ENCODE results near the gene TPST2.

TPST2 gene

GRCh38 chr22:26547426-26547825, 42.5 kb downstream of the TPST2 start:
- no peak overlapping the region for H3K4me3 Mint-ChIP-seq
- peaks cover 2% of the 10 kb centered on the region for H3K36me3 Mint-ChIP-seq (ENCODE audit: low read depth)
- peaks cover 9% of the 10 kb centered on the region for H3K4me1 Mint-ChIP-seq
- H3K27ac Mint-ChIP-seq = no peak overlapping the region
- H3K27me3 Mint-ChIP-seq (ENCODE audit: low read depth) = no peaks in the 10 kb centered on the region
- no peak for TF ChIP-seq CTCF (IDR thresholded peaks at IDR 0.05; ENCODE audit: unreplicated experiment in 3 of 3)
- H3K9me3 Mint-ChIP-seq = no peaks in the 10 kb centered on the region

- TF ChIP-seq CTCF (IDR thresholded peaks at IDR 0.05; ENCODE audit: unreplicated experiment in 3 of 3) = no peak
- peaks cover 4% of the 10 kb centered on the region for H3K36me3 Mint-ChIP-seq (ENCODE audit: low read depth)
- no peaks in the 10 kb centered on the region for H3K9me3 Mint-ChIP-seq
- no peak overlapping the region for H3K27ac Mint-ChIP-seq
- H3K27me3 Mint-ChIP-seq (ENCODE audit: low read depth) = no peaks in the 10 kb centered on the region
- peaks cover 9% of the 10 kb centered on the region for H3K4me1 Mint-ChIP-seq
- H3K4me3 Mint-ChIP-seq = no peak overlapping the region
These were observed 43.6 kb downstream of the TPST2 start for GRCh38 chr22:26546282-26546681.

GRCh38 chr22:26545827-26546226, 44.1 kb downstream of the TPST2 start:
- peaks cover 9% of the 10 kb centered on the region for H3K4me1 Mint-ChIP-seq
- peaks cover 4% of the 10 kb centered on the region for H3K36me3 Mint-ChIP-seq (ENCODE audit: low read depth)
- no peak overlapping the region for H3K4me3 Mint-ChIP-seq
- TF ChIP-seq CTCF (IDR thresholded peaks at IDR 0.05; ENCODE audit: unreplicated experiment in 3 of 3) = no peak
- H3K27ac Mint-ChIP-seq = no peak overlapping the region
- no peaks in the 10 kb centered on the region for H3K9me3 Mint-ChIP-seq
- no peaks in the 10 kb centered on the region for H3K27me3 Mint-ChIP-seq (ENCODE audit: low read depth)

- no peaks in the 10 kb centered on the region for H3K27me3 Mint-ChIP-seq (ENCODE audit: low read depth)
- H3K4me3 Mint-ChIP-seq = no peak overlapping the region
- peaks cover 5% of the 10 kb centered on the region for H3K4me1 Mint-ChIP-seq
- no peak for TF ChIP-seq CTCF (IDR thresholded peaks at IDR 0.05; ENCODE audit: unreplicated experiment in 3 of 3)
- H3K9me3 Mint-ChIP-seq = no peaks in the 10 kb centered on the region
- H3K36me3 Mint-ChIP-seq (ENCODE audit: low read depth) = peaks cover 7% of the 10 kb centered on the region
- H3K27ac Mint-ChIP-seq = no peak overlapping the region
These were observed 44.5 kb downstream of the TPST2 start for GRCh38 chr22:26545385-26545784.

- Mint-ChIP-seq H3K4me1 (no peaks in the 10 kb centered on the region), H3K9me3 (no peaks in the 10 kb centered on the region), H3K27me3 (ENCODE audit: low read depth) (no peaks in the 10 kb centered on the region), H3K27ac (no peak overlapping the region), H3K4me3 (no peak overlapping the region), H3K36me3 (ENCODE audit: low read depth) (peaks cover 7% of the 10 kb centered on the region)
- TF ChIP-seq CTCF (IDR thresholded peaks at IDR 0.05; ENCODE audit: unreplicated experiment in 3 of 3) = no peak
These were observed 45.4 kb downstream of the TPST2 start for GRCh38 chr22:26544489-26544888.

- Mint-ChIP-seq H3K4me1 (no peaks in the 10 kb centered on the region), H3K27ac (no peak overlapping the region), H3K36me3 (ENCODE audit: low read depth) (peaks cover 7% of the 10 kb centered on the region), H3K9me3 (no peaks in the 10 kb centered on the region), H3K4me3 (no peak overlapping the region), H3K27me3 (ENCODE audit: low read depth) (no peaks in the 10 kb centered on the region)
- TF ChIP-seq CTCF (IDR thresholded peaks at IDR 0.05; ENCODE audit: unreplicated experiment in 3 of 3) = no peak
These were observed 47.1 kb downstream of the TPST2 start for GRCh38 chr22:26542831-26543230.

Data from nephron (organoid).